Inflammatory macrophage (primary cell): ENCODE results near the gene SFXN4.
"Not testable (repeated sequence)": the region's sequence is repeated elsewhere in the genome, so short reads cannot be mapped to it uniquely, and the experiment has no call there.

Experiments used
- DNase-seq, 2 donors: peaks; one replicate each; pipeline ENCODE4 v3.0.0-alpha.2; 2020 to 2022

SFXN4 gene

GRCh38 chr10:119107106-119107505 lies 58.4 kb downstream of the SFXN4 start:
- DNase-seq: not testable (repeated sequence)

GRCh38 chr10:119105899-119106298 lies 59.6 kb downstream of the SFXN4 start:
- DNase-seq: not testable (repeated sequence)

GRCh38 chr10:119105155-119105554 lies 60.4 kb downstream of the SFXN4 start:
- no peak for DNase-seq

- DNase-seq: no peak
These were observed 60.9 kb downstream of the SFXN4 start for GRCh38 chr10:119104654-119105015.

GRCh38 chr10:119103903-119104653 lies 61.4 kb downstream of the SFXN4 start, which contains the start of gene DENND10:
Gene DENND10, plus strand, starts transcription at chr10:119104113. Its CDS starts 30 bp downstream, at chr10:119104143.
- DNase-seq: peak; percentile 74 to 83

GRCh38 chr10:119103241-119103902 lies 62.1 kb downstream of the SFXN4 start:
- DNase-seq: no peak

- DNase-seq: no peak
These were observed 64.0 kb downstream of the SFXN4 start for GRCh38 chr10:119101366-119102098.

- peak; percentile 33 to 36 for DNase-seq
These were observed 64.9 kb downstream of the SFXN4 start for GRCh38 chr10:119100434-119101238.

GRCh38 chr10:119098576-119098975 lies 66.9 kb downstream of the SFXN4 start:
- DNase-seq: no peak

GRCh38 chr10:119096641-119097415 lies 68.7 kb downstream of the SFXN4 start:
- not testable (repeated sequence) for DNase-seq

GRCh38 chr10:119095640-119096039 lies 69.9 kb downstream of the SFXN4 start:
- DNase-seq: no peak

- DNase-seq: peak; percentile 15 to 81
These were observed 74.5 kb downstream of the SFXN4 start for GRCh38 chr10:119090968-119091367.
